KMS-11 (cell line): ENCODE results near the gene TREH.

Experiments
- H2AFZ ChIP-seq: fragments of 200-600 bp; sonication (generic); 2 replicates; pipeline ENCODE4 v1.6.1; 2016; ENCODE audit warnings: antibody characterized with exemption, mixed run types, low read depth
- H3K27ac ChIP-seq: fragments of 200-600 bp; sonication (generic); 2 replicates; pipeline ENCODE4 v1.6.1; 2016; ENCODE audit warnings: mild to moderate bottlenecking, mixed run types
- H3K27me3 ChIP-seq: fragments of 200-600 bp; sonication (generic); 2 replicates; pipeline ENCODE4 v1.6.1; 2017; ENCODE audit warnings: mild to moderate bottlenecking, low read depth, mixed run types, moderate library complexity; ENCODE audit not compliant: insufficient read depth
- H3K36me3 ChIP-seq: fragments of 200-600 bp; sonication (generic); 2 replicates; pipeline ENCODE4 v1.6.1; 2017; ENCODE audit warnings: mild to moderate bottlenecking, mixed run types; ENCODE audit not compliant: insufficient read depth
- H3K4me1 ChIP-seq: fragments of 200-600 bp; sonication (generic); 2 replicates; pipeline ENCODE4 v1.6.1; 2016; ENCODE audit warnings: mild to moderate bottlenecking, low read depth, mixed run types; ENCODE audit not compliant: poor library complexity, severe bottlenecking
- H3K4me2 ChIP-seq: fragments of 200-600 bp; sonication (generic); 2 replicates; pipeline ENCODE4 v1.7.0; 2016; ENCODE audit warnings: mild to moderate bottlenecking, mixed run types
- H3K4me3 ChIP-seq: fragments of 200-600 bp; sonication (generic); IDR thresholded peaks from 2 replicates; pipeline ENCODE4 v1.6.1; 2017; ENCODE audit warnings: low read depth, low read length, mixed read lengths; ENCODE audit not compliant: insufficient read depth
- H3K79me2 ChIP-seq: fragments of 200-600 bp; sonication (generic); 2 replicates; pipeline ENCODE4 v1.6.1; 2016; ENCODE audit warnings: low read depth, mixed run types; ENCODE audit not compliant: insufficient read depth
- H3K9ac ChIP-seq: fragments of 200-600 bp; sonication (generic); 2 replicates; pipeline ENCODE4 v1.6.1; 2016; ENCODE audit warnings: mild to moderate bottlenecking, mixed run types
- H4K20me1 ChIP-seq: fragments of 200-600 bp; sonication (generic); 2 replicates; pipeline ENCODE4 v1.6.1; 2016; ENCODE audit warnings: mild to moderate bottlenecking, mixed run types; ENCODE audit not compliant: insufficient read depth
- CTCF ChIP-seq: fragments of 200-600 bp; sonication (generic); conservative IDR thresholded peaks from 2 replicates; pipeline ENCODE4 v1.6.1; 2017; ENCODE audit warnings: low read depth, mild to moderate bottlenecking, antibody characterized with exemption, low read length, moderate library complexity, mixed read lengths

Gene TREH

DNA sequence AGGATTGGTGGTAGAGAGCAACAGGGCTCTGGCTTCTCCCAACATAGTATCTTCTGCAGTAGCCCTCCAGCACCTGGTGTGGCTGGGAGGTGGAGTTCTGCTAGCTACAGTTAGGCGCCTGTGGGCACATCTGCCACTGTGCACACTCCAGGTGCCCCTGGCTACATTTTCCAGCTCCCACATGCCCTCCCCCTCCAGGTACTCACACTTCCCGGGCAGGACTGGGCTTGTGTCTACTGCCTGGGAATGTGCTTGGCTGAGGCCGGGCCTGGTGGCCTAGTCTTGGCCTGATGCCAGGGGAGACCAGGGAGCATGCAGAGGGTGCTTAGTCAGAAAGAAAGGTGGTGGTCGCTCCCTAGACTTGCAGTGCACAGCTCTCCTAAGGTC lies 56.2 kb downstream of the TREH start:
- H3K4me3 ChIP-seq, result no peak overlapping the region
- H3K79me2 ChIP-seq, result no peaks in the 10 kb centered on the region
- no peaks in the 10 kb centered on the region for H3K36me3 ChIP-seq
- H3K27me3 ChIP-seq, result no peaks in the 10 kb centered on the region
- no peak overlapping the region for H3K4me2 ChIP-seq
- H4K20me1 ChIP-seq, result no peaks in the 10 kb centered on the region
- no peak for TF ChIP-seq CTCF
- no peak overlapping the region for H2AFZ ChIP-seq
- H3K4me1 ChIP-seq, result peaks cover 3% of the 10 kb centered on the region
- H3K9ac ChIP-seq, result no peak overlapping the region
- no peak overlapping the region for H3K27ac ChIP-seq

DNA sequence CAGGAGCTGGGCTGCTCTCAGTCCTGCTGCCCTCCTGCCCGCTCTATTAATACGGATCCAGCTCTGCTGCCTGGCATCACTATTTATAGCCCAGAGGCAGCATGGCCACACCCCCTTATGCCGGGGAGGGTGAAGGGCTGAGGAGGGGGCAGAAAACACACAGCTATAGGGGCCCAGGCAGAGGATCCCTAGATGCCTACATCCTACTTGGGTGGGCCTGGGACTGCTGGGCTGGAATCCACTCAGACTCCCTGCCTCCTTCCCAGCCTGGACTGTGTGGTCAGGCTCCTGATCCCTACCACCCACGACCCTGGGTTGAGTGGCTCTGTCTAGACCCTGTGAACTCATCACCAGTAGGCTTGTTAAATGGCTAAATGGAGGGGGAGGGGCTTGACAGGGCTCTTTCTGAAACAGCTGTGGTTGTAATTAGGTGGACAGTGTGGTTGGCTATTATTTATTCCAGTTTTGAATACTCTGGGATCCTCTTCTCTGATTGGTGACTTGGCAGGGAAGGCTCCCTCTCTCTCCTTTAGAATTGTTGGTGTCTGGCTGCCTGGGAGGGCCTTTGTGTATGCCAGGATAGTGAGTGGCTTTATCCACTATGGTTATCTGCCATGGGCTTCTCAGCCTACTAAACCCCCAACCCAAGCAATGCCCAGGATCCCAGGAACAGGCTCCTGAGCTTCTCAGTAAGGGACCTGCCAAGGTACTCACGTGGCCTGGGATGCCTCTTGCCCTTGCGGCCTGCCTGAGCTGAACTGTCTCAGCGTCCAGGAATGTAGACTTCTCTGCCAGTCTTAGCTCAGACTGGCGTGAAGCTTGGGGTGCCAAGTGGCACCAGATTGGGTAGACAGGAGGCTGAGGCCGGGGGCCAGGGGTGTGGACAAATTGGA lies 56.8 kb downstream of the TREH start:
- Histone ChIP-seq H3K36me3 (no peaks in the 10 kb centered on the region), H3K27ac (no peak overlapping the region), H3K9ac (no peak overlapping the region), H3K4me1 (peaks cover 3% of the 10 kb centered on the region), H2AFZ (no peak overlapping the region), H3K4me2 (no peak overlapping the region), H3K4me3 (no peak overlapping the region), H3K79me2 (no peaks in the 10 kb centered on the region), H3K27me3 (no peaks in the 10 kb centered on the region), H4K20me1 (no peaks in the 10 kb centered on the region)
- TF ChIP-seq CTCF, result no peak

DNA sequence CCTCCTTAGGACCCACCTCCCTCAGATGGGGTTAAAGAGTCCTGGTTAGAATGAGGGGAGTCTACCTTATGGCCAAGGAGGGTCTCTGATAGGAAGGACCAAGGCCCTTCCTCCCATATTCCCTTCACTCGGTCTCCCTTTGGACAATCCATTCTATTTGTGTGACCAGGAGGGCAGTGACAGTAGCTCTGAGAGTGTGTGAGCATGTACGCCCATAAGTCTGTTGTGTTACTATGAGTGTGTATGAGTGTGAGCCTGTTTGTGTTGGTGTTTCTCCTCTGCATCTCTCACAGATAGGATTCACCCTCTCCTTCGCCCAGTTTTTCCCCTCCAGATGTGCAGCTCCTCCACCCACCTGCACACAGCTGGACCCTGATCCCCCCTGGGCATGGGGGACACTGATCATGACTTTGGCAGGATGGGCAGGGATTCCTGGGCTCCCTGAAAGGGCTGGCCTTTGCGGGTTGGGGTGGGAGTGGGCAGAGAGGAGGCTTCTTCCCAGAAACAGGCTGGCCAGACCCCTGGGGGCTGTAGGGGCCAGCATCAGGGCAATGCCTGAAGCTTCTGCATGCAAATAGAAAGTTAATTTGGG lies 57.6 kb downstream of the TREH start:
- Histone ChIP-seq H3K4me3 (no peak overlapping the region), H3K36me3 (no peaks in the 10 kb centered on the region), H3K27ac (no peak overlapping the region), H3K9ac (no peak overlapping the region), H2AFZ (no peak overlapping the region), H3K79me2 (no peaks in the 10 kb centered on the region), H3K4me2 (no peak overlapping the region), H3K4me1 (peaks cover 3% of the 10 kb centered on the region), H3K27me3 (no peaks in the 10 kb centered on the region), H4K20me1 (no peaks in the 10 kb centered on the region)
- TF ChIP-seq CTCF, result no peak

- no peak overlapping the region for H3K27ac ChIP-seq
- no peak overlapping the region for H3K9ac ChIP-seq
- no peaks in the 10 kb centered on the region for H3K36me3 ChIP-seq
- H2AFZ ChIP-seq, result no peak overlapping the region
- H3K27me3 ChIP-seq, result no peaks in the 10 kb centered on the region
- H3K4me2 ChIP-seq, result no peak overlapping the region
- TF ChIP-seq CTCF, result no peak
- H3K4me3 ChIP-seq, result no peak overlapping the region
- H3K79me2 ChIP-seq, result no peaks in the 10 kb centered on the region
- H3K4me1 ChIP-seq, result peaks cover 3% of the 10 kb centered on the region
- no peaks in the 10 kb centered on the region for H4K20me1 ChIP-seq
These were observed 58.2 kb downstream of the TREH start for GRCh38 chr11:118621071-118621783.
